BJ (cell line): ENCODE measurements around the gene TAGAP. TPM values are rescaled to one million over a fixed set of nuclear protein-coding genes. Genes with fewer than 3 reads are reported as not detected.

Experiments
- CTCF ChIA-PET: fragments of 350-600 bp; formaldehyde crosslinking; extraction: SDS; loops from one replicate; lab custom pipeline; 2021; ENCODE audit warnings: antibody characterized with exemption, inconsistent platforms; lab: Yijun Ruan, JAX
- POLR2A ChIA-PET: fragments of 300-600 bp; sonication (Branson Sonifier 250); formaldehyde crosslinking; extraction: SDS; loops from one replicate; lab custom pipeline; 2021; ENCODE audit warnings: antibody characterized with exemption; lab: Charles Lee
- DNase-seq: peaks from one replicate; pipeline ENCODE4 v3.0.0-alpha.2; 2011; ENCODE audit warnings: low read depth
- H3K27me3 ChIP-seq: 2 replicates; pipeline ENCODE4 v1.6.0; 2011; ENCODE audit warnings: low read length; ENCODE audit not compliant: control insufficient read depth, insufficient read depth
- H3K36me3 ChIP-seq: 2 replicates; pipeline ENCODE4 v1.5.1; 2011; ENCODE audit warnings: low read length; ENCODE audit not compliant: control insufficient read depth, insufficient read depth
- H3K4me3 ChIP-seq: 2 replicates; pipeline ENCODE4 v1.5.1; 2011; ENCODE audit warnings: low read depth, mild to moderate bottlenecking, control low read depth, low read length
- polyA plus RNA-seq: library from polyadenylated mRNA; depleted of rRNA; stranded (reverse); fragments of >200 nt; gene quantifications from 2 replicates; pipeline ENCODE4 v1.2.3, GENCODE V29; 2011
- TF ChIP-seq, protein P1 (sequence below): IDR thresholded peaks from 2 replicates; pipeline ENCODE4 v1.5.1; 2011; ENCODE audit warnings: low read depth, mild to moderate bottlenecking, control low read depth, inconsistent platforms, low read length, moderate library complexity; ENCODE audit not compliant: insufficient read depth

The TAGAP gene
- polyA plus RNA-seq, 1 experiment, result not detected

DNA sequence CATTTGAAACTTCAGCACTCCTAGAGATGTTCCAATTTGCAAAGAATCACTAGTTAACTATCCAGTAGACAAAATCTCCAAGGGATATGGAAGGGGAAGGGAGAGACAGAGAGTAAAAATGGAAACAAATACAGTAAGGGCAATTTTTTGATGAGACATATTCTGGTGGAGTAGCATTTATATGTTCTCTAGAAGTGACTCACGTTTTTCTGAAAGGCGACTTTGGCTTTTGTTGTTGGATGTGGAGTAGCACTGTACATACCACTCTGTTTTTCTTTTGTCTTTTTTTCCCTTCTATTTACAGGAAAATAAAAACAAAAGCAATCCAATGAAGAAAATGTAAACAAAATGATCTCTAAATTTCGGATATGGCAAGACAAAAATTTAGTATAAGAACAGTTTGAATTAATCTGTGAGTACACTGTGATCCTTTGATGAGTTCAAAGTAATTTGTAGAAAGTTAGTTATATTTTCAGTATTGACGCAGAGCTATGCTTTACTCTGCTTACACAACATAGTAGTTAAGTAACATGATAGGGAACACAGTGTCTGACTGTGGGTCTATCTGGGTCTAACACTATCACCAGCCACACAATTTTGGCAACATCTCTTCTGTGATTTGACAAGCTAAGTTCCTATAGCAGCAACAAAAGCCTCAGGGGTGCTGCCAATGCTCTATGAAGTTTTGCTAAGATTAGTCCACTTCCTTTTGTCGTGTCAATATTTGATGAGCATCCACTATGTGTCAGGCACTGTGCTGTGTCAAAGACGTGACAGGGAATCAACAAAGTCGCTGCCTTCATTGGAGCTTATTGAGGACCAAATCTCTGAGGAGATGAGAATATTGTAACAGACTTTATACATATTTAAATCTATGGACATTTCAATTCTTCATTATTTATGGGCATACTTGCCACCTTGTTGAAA, 27.3 kb upstream of the TAGAP start:
- CTCF ChIA-PET, result interaction anchor here (1.0 kb wide), 1 partner anchor 16 kb away, joined by 3 read pairs; no protein-coding TSS in a partner anchor
- POLR2A ChIA-PET, result no interaction called here
- H3K4me3 ChIP-seq, result no peak overlapping the region
- no peaks in the 10 kb centered on the region for H3K36me3 ChIP-seq
- peaks cover 2% of the 10 kb centered on the region for H3K27me3 ChIP-seq
- no peak for DNase-seq
- TF ChIP-seq, protein P1, sequence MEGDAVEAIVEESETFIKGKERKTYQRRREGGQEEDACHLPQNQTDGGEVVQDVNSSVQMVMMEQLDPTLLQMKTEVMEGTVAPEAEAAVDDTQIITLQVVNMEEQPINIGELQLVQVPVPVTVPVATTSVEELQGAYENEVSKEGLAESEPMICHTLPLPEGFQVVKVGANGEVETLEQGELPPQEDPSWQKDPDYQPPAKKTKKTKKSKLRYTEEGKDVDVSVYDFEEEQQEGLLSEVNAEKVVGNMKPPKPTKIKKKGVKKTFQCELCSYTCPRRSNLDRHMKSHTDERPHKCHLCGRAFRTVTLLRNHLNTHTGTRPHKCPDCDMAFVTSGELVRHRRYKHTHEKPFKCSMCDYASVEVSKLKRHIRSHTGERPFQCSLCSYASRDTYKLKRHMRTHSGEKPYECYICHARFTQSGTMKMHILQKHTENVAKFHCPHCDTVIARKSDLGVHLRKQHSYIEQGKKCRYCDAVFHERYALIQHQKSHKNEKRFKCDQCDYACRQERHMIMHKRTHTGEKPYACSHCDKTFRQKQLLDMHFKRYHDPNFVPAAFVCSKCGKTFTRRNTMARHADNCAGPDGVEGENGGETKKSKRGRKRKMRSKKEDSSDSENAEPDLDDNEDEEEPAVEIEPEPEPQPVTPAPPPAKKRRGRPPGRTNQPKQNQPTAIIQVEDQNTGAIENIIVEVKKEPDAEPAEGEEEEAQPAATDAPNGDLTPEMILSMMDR, result no peak

DNA sequence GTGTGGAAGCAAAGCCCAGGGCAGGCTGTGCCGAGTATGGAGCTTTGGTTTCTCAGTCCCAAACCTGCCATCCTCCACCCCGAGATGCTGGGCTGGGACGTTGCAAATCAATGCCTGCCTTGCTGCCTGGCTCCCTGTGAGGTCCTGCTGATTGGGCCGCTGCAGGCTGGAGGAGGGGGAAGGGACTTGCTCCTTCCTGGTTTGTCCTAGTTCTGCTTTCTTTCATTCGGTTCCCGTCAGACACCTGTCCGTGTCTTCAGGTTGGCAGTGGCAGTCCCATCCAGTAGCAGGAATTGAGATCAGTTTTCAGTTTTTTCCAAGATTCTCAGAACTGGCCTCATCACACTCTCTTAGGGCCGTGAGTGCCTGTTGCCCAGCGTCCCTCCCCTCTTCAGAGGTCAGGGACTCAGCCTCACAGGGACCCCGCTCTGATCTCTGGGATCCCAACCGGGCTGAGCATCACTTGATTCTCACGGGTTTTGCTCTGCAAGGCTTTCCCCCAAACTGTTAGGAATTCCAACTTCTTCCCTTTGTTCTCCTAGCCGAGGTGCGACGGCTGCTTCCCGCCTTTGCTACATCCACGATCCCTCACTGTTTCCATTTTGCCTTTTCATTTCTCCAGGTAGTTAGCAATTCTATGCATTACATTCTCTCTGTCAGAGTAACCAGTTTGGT, 24.2 kb upstream of the TAGAP start:
- Histone ChIP-seq H3K36me3 (no peaks in the 10 kb centered on the region), H3K27me3 (peaks cover 10% of the 10 kb centered on the region), H3K4me3 (no peak overlapping the region)
- no peak for DNase-seq
- CTCF ChIA-PET, result no interaction called here
- TF ChIP-seq, protein P1, result no peak
- POLR2A ChIA-PET, result interaction anchor here (0.6 kb wide), 1 partner anchor 21 kb away, joined by 6 read pairs; no protein-coding TSS in a partner anchor

DNA sequence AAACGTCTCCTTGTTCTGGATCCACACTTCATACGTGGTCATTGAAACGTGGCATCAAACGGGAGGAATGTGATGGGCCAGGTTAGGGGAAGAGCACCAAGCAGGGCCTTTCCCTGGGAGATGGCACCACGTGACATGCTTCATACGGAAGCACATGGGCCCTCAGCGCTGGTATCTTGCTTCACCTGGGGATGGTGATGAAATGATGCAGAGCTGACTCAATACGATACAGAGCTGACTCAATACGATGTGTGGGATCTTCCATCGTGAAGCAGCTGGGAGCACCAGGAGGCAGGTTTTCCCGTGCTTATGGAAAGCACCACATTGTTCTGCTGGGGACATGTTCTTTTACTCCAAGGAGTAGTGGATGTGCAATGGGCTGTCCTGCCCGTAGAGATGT, 22.5 kb upstream of the TAGAP start:
- DNase-seq, result no peak
- CTCF ChIA-PET, result no interaction called here
- POLR2A ChIA-PET, result no interaction called here
- TF ChIP-seq, protein P1, result no peak
- Histone ChIP-seq H3K36me3 (no peaks in the 10 kb centered on the region), H3K4me3 (no peak overlapping the region), H3K27me3 (peaks cover 10% of the 10 kb centered on the region)

DNA sequence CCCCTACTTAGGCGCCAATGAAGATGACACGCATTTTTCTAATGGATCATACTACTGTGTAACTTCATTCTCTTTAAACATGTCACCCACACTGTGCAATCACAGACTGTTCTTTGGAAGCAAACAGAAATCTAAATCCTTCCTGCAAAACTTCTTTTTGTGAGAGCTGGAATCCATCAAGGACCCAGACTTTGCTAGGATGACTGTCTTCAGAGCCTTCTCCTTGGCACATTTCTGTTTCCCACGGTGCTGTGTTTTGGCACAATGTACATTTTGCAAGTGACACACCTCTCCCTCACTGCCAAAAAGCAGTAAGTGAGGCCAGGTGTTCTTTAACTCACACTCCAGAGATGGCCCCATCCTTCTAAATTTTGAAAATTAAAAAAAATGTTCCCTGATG, 21.7 kb upstream of the TAGAP start:
- DNase-seq, result no peak
- POLR2A ChIA-PET, result no interaction called here
- Histone ChIP-seq H3K4me3 (no peak overlapping the region), H3K27me3 (peaks cover 10% of the 10 kb centered on the region), H3K36me3 (no peaks in the 10 kb centered on the region)
- TF ChIP-seq, protein P1, result no peak
- CTCF ChIA-PET, result interaction anchor here (1.2 kb wide), 1 partner anchor 10 kb away, joined by 5 read pairs; no protein-coding TSS in a partner anchor

DNA sequence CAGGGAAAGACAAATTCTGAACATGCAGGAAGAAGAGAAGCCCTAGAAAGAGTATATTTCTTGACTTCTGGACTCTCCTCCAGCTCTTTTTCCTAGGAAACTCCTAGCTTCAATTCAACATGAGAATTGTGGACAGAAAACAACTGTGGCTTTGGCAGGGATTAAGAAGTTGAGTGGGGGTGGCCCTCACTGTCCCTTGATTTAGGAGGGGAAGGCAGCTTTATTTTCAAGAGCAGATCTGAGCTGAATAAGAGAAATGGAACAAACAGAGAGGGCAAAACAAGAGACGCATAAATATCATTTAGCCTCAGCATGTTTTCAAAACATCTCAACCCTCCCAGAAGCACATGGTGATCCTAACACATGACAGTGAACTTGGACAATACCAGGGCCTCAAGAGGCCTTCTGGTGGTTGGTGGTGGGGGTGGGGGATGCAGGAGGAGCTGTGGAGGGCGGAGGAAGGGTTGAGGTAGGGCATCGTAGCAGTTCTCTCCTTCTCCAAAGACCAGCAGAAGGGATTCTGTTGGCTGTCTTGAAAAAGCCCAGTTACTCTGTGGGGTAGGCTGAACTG, 21.1 kb upstream of the TAGAP start:
- Histone ChIP-seq H3K4me3 (no peak overlapping the region), H3K36me3 (no peaks in the 10 kb centered on the region), H3K27me3 (peaks cover 10% of the 10 kb centered on the region)
- TF ChIP-seq, protein P1, result no peak
- CTCF ChIA-PET, result interaction anchor here (0.6 to 1.2 kb wide), 2 partner anchors 11 to 24 kb away, joined by 3 to 5 read pairs; no protein-coding TSS in a partner anchor
- DNase-seq, result no peak
- POLR2A ChIA-PET, result no interaction called here
